ENCODE data around the gene DNAAF6.
"Not testable (repeated sequence)": the region's sequence is repeated elsewhere in the genome, so short reads cannot be mapped to it uniquely, and the experiment has no call there.

DNAAF6 gene

DNA sequence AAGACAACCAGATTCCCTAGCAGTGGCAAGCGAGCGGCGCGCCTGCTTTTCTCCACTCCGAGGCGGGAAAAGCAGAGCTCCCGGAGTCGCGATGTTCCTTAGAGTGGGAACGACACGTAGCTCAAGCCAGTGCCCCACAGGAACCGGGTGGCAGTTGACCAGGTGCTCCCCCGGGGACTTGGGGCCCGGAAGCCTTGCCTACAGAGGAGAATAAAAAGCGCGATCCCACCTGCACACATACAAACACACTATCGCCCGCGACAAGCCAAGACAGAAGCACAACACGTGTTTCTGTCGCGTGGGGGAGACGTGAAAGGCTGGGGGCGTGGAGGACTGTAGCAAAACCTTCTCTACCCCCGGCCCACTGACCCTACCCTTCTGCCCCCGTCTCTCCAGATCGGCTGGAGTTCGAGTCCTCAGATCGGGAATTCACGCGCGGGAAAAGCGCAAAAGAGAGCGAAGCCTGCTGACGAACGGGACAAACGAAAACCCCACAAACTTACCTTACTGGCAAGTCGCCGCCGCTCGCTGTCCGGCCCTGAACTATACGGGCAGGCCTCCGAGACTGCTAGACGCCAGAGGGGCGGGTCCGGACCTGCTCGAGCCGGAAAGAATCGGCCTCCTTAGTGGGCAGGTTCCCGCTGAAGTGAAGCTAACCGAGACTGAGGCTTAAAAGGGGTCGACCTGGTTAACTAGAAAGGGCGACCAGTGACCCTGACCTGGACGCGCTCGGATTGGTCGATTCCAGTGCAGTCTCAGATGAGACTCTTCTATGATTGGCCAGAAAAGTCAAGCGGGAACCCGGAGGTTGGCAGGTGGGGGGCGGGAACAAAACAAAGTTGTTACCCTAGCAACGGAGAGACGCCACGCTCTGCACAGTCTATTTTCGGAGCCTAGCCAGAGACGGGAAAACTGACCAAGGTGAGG, at the start of gene DNAAF6, which contains the start of gene NUP62CL:
Gene DNAAF6 (plus strand): TSS at position 842 of the 927 bp plus-strand sequence. CDS start 6,265 bp downstream, outside the sequence.
Gene NUP62CL (minus strand): TSS at position 664 of the 927 bp plus-strand sequence. CDS start 31,287 bp downstream, outside the sequence.
- Histone ChIP-seq H3K9me3 (ENCODE audit: low read length) (no peaks in the 10 kb centered on the region), H3K4me3 (ENCODE audit: low read depth, low read length, poor library complexity, severe bottlenecking) (no peak within 1 kb of the TSS), H2AFZ (ENCODE audit: low read length) (no peak within 1 kb of the TSS), H3K79me2 (ENCODE audit: insufficient read depth, low read length) (no peaks in the 10 kb centered on the region), H3F3A (ENCODE audit: insufficient read depth, low read length) (no peaks in the 10 kb centered on the region), H3K9me2 (ENCODE audit: low read depth, low read length) (no peaks in the 10 kb centered on the region), H4K20me1 (ENCODE audit: insufficient read depth, low read length) (no peaks in the 10 kb centered on the region), H3K27me3 (ENCODE audit: insufficient read depth, low read length) (no peaks in the 10 kb centered on the region), H3K4me2 (ENCODE audit: low read length) (no peak within 1 kb of the TSS), H3K27ac (ENCODE audit: low read depth, low read length, poor library complexity, severe bottlenecking) (no peak within 1 kb of the TSS), H3K36me3 (ENCODE audit: insufficient read depth, low read length) (no peaks in the 10 kb centered on the region), H3K4me1 (ENCODE audit: insufficient read depth, low read length, severe bottlenecking) (no peaks in the 10 kb centered on the region), H3K9ac (ENCODE audit: low read length) (no peak within 1 kb of the TSS)
- TF ChIP-seq, protein P1, sequence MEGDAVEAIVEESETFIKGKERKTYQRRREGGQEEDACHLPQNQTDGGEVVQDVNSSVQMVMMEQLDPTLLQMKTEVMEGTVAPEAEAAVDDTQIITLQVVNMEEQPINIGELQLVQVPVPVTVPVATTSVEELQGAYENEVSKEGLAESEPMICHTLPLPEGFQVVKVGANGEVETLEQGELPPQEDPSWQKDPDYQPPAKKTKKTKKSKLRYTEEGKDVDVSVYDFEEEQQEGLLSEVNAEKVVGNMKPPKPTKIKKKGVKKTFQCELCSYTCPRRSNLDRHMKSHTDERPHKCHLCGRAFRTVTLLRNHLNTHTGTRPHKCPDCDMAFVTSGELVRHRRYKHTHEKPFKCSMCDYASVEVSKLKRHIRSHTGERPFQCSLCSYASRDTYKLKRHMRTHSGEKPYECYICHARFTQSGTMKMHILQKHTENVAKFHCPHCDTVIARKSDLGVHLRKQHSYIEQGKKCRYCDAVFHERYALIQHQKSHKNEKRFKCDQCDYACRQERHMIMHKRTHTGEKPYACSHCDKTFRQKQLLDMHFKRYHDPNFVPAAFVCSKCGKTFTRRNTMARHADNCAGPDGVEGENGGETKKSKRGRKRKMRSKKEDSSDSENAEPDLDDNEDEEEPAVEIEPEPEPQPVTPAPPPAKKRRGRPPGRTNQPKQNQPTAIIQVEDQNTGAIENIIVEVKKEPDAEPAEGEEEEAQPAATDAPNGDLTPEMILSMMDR (IDR thresholded peaks at IDR 0.05; ENCODE audit: low read length), result no peak
- no peak for TF ChIP-seq EZH2 (IDR thresholded peaks at IDR 0.05; ENCODE audit: borderline replicate concordance, low read length)

DNA sequence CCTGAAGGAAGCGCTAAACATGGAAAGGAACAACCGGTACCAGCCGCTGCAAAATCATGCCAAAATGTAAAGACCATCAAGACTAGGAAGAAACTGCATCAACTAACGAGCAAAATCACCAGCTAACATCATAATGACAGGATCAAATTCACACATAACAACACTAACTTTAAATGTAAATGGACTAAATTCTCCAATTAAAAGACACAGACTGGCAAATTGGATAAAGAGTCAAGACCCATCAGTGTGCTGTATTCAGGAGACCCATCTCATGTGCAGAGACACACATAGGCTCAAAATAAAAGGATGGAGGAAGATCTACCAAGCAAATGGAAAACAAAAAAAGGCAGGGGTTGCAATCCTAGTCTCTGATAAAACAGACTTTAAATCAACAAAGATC, 48.8 kb upstream of the DNAAF6 start:
- not testable (repeated sequence) for H3K27ac ChIP-seq (ENCODE audit: low read depth, low read length, poor library complexity, severe bottlenecking); H3K79me2 ChIP-seq (ENCODE audit: insufficient read depth, low read length); H3K4me2 ChIP-seq (ENCODE audit: low read length); H3K4me3 ChIP-seq (ENCODE audit: low read depth, low read length, poor library complexity, severe bottlenecking); H3K9me2 ChIP-seq (ENCODE audit: low read depth, low read length); H3K9me3 ChIP-seq (ENCODE audit: low read length); H3F3A ChIP-seq (ENCODE audit: insufficient read depth, low read length); H4K20me1 ChIP-seq (ENCODE audit: insufficient read depth, low read length); H3K9ac ChIP-seq (ENCODE audit: low read length); H3K36me3 ChIP-seq (ENCODE audit: insufficient read depth, low read length); H3K27me3 ChIP-seq (ENCODE audit: insufficient read depth, low read length); H3K4me1 ChIP-seq (ENCODE audit: insufficient read depth, low read length, severe bottlenecking); H2AFZ ChIP-seq (ENCODE audit: low read length)

DNA sequence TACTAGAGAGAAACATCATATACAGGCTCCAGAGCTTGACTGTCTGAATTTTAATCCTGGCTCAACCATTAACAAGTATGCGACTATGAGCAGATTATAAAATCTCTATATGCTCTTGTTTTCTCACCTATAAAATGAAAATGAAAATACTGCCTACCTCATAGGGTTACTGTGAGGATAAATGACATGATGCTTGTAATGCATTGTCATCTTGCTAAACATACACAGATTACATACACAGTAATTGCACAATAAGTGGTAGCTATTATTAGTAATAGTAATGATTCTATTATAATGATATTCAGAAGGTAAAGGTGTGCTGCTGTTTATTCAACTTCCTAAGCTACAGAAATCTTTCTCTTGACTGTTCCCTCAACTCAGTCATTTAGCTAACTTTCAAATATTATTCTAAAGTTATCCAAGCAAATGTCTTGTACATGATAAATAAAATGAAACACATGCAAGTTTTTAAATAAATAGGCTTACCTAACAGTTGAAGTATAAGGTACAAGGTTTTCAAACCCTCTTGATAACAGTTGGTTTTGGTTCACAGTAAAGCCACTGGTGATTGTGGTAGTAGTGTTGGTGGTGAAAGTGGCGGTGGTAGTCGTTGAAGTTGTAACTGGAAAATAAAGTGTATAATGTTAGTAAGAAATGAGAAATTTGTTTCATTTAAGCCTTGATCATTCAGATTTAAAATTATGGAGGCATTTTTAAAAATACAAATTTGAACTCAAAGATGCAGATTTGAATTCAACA, 39.1 kb upstream of the DNAAF6 start:
- Histone ChIP-seq H3K4me1 (ENCODE audit: insufficient read depth, low read length, severe bottlenecking) (no peaks in the 10 kb centered on the region), H2AFZ (ENCODE audit: low read length) (no peak overlapping the region), H3K27me3 (ENCODE audit: insufficient read depth, low read length) (no peaks in the 10 kb centered on the region), H3K4me2 (ENCODE audit: low read length) (no peak overlapping the region), H3K4me3 (ENCODE audit: low read depth, low read length, poor library complexity, severe bottlenecking) (no peak overlapping the region), H3K9me2 (ENCODE audit: low read depth, low read length) (no peaks in the 10 kb centered on the region), H3F3A (ENCODE audit: insufficient read depth, low read length) (no peaks in the 10 kb centered on the region), H4K20me1 (ENCODE audit: insufficient read depth, low read length) (no peaks in the 10 kb centered on the region), H3K79me2 (ENCODE audit: insufficient read depth, low read length) (no peaks in the 10 kb centered on the region), H3K9ac (ENCODE audit: low read length) (no peak overlapping the region), H3K9me3 (ENCODE audit: low read length) (no peaks in the 10 kb centered on the region), H3K36me3 (ENCODE audit: insufficient read depth, low read length) (no peaks in the 10 kb centered on the region), H3K27ac (ENCODE audit: low read depth, low read length, poor library complexity, severe bottlenecking) (no peak overlapping the region)
- no peak for TF ChIP-seq EZH2 (IDR thresholded peaks at IDR 0.05; ENCODE audit: borderline replicate concordance, low read length)
- TF ChIP-seq, protein P1 (IDR thresholded peaks at IDR 0.05; ENCODE audit: low read length), result no peak

Measured in OCI-LY1 (cell line).